WTC11 (cell line): Measurements from ENCODE around the gene SNTB2. TPM values are rescaled to one million over a fixed set of nuclear protein-coding genes. Genes with fewer than 3 reads are reported as not detected.
"Not testable (repeated sequence)": the region's sequence is repeated elsewhere in the genome, so short reads cannot be mapped to it uniquely, and the experiment has no call there.

Experiments used
- ATAC-seq: fragments of 200-7000 bp; cut with Tn5 transposase; 2 replicates; pipeline ENCODE4 v1.10.0; 2021; ENCODE audit warnings: mild to moderate bottlenecking, moderate library complexity
- CTCF ChIA-PET: fragments of 300-600 bp; sonication (Branson Sonifier 250); formaldehyde crosslinking; loops from one replicate; lab custom pipeline; 2021; ENCODE audit warnings: antibody characterized with exemption; lab: Charles Lee
- POLR2A ChIA-PET: fragments of 350-600 bp; sonication (Branson Sonifier 250); formaldehyde crosslinking; loops from one replicate; lab custom pipeline; 2021; ENCODE audit warnings: antibody characterized with exemption; lab: Charles Lee
- DNase-seq: peaks from one replicate; pipeline ENCODE4 v3.0.0; 2021; ENCODE audit warnings: low spot score
- H3K27ac Mint-ChIP-seq: 2 replicates; pipeline ENCODE4 v1.8.0; 2021; ENCODE audit warnings: mixed read lengths
- H3K27me3 Mint-ChIP-seq: 2 replicates; pipeline ENCODE4 v1.8.0; 2021; ENCODE audit warnings: low read depth, mild to moderate bottlenecking, moderate library complexity, mixed read lengths
- H3K36me3 Mint-ChIP-seq: 2 replicates; pipeline ENCODE4 v1.8.0; 2021; ENCODE audit warnings: mixed read lengths
- H3K4me1 Mint-ChIP-seq: 2 replicates; pipeline ENCODE4 v1.8.0; 2022; ENCODE audit warnings: mixed read lengths
- H3K4me3 Mint-ChIP-seq: 2 replicates; pipeline ENCODE4 v1.8.0; 2021; ENCODE audit warnings: mild to moderate bottlenecking, moderate library complexity, mixed read lengths
- H3K9me3 Mint-ChIP-seq: 2 replicates; pipeline ENCODE4 v1.8.0; 2021; ENCODE audit warnings: mixed read lengths
- ELF4 ChIP-seq: sonication (generic); formaldehyde crosslinking; IDR thresholded peaks from 2 replicates; pipeline ENCODE4 v1.8.1; 2022; ENCODE audit warnings: low read depth, mild to moderate bottlenecking, moderate library complexity, missing genetic modification reagents
- EMX1 ChIP-seq: fragments of 250-450 bp; sonication (Bioruptor Pico); IDR thresholded peaks from 2 replicates; pipeline ENCODE4 v1.8.0; 2021; ENCODE audit warnings: mild to moderate bottlenecking
- FOXJ3 ChIP-seq: sonication (generic); formaldehyde crosslinking; IDR thresholded peaks from 2 replicates; pipeline ENCODE4 v1.9.0; 2021; ENCODE audit warnings: missing genetic modification reagents, mild to moderate bottlenecking, borderline replicate concordance
- FOXK1 ChIP-seq: sonication (generic); formaldehyde crosslinking; IDR thresholded peaks from 2 replicates; pipeline ENCODE4 v1.8.0; 2022; ENCODE audit warnings: mild to moderate bottlenecking, moderate library complexity, missing genetic modification reagents
- FOXP1 ChIP-seq: sonication (generic); formaldehyde crosslinking; IDR thresholded peaks from 2 replicates; pipeline ENCODE4 v1.8.0; 2022; ENCODE audit warnings: missing genetic modification reagents, mild to moderate bottlenecking, moderate library complexity, borderline replicate concordance
- GRHL2 ChIP-seq: fragments of 250-450 bp; sonication (Bioruptor Pico); IDR thresholded peaks from 2 replicates; pipeline ENCODE4 v1.8.0; 2022; ENCODE audit warnings: mild to moderate bottlenecking, moderate library complexity; ENCODE audit not compliant: insufficient replicate concordance, severe bottlenecking
- JAZF1 ChIP-seq: fragments of 250-450 bp; sonication (Bioruptor Pico); IDR thresholded peaks from 2 replicates; pipeline ENCODE4 v1.9.0; 2021; ENCODE audit warnings: moderate library complexity, mild to moderate bottlenecking, inconsistent platforms
- JUN ChIP-seq: sonication (generic); formaldehyde crosslinking; IDR thresholded peaks from 2 replicates; pipeline ENCODE4 v1.8.0; 2023; ENCODE audit warnings: mild to moderate bottlenecking, missing genetic modification reagents
- MXD4 ChIP-seq: fragments of 250-450 bp; sonication (Bioruptor Pico); IDR thresholded peaks from 2 replicates; pipeline ENCODE4 v1.8.0; 2021; ENCODE audit warnings: mild to moderate bottlenecking, moderate library complexity, borderline replicate concordance
- NFATC4 ChIP-seq: fragments of 250-450 bp; sonication (Bioruptor Pico); IDR thresholded peaks from 2 replicates; pipeline ENCODE4 v1.9.0; 2021; ENCODE audit warnings: mild to moderate bottlenecking
- NR1H2 ChIP-seq: sonication (generic); formaldehyde crosslinking; IDR thresholded peaks from 2 replicates; pipeline ENCODE4 v1.9.0; 2021; ENCODE audit warnings: mild to moderate bottlenecking, moderate library complexity, missing genetic modification reagents
- NR3C1 ChIP-seq: sonication (generic); formaldehyde crosslinking; conservative IDR thresholded peaks from 2 replicates; pipeline ENCODE4 v1.8.1; 2023; ENCODE audit warnings: low read depth, mild to moderate bottlenecking, missing genetic modification reagents
- RORB ChIP-seq: fragments of 250-450 bp; sonication (Bioruptor Pico); IDR thresholded peaks from 2 replicates; pipeline ENCODE4 v1.9.0; 2021; ENCODE audit warnings: mild to moderate bottlenecking
- SOX15 ChIP-seq: fragments of 250-450 bp; sonication (Bioruptor Pico); IDR thresholded peaks from 2 replicates; pipeline ENCODE4 v1.9.0; 2021; ENCODE audit warnings: mild to moderate bottlenecking
- TCF7 ChIP-seq: sonication (generic); formaldehyde crosslinking; IDR thresholded peaks from 2 replicates; pipeline ENCODE4 v1.8.0; 2022; ENCODE audit warnings: mild to moderate bottlenecking, low read depth, missing genetic modification reagents, moderate library complexity
- TEAD4 ChIP-seq: sonication (generic); formaldehyde crosslinking; IDR thresholded peaks from 2 replicates; pipeline ENCODE4 v1.8.0; 2022; ENCODE audit warnings: mild to moderate bottlenecking, missing genetic modification reagents
- total RNA-seq: library from RNA; stranded (reverse); gene quantifications from 3 replicates; pipeline ENCODE4 v1.2.3, GENCODE V29; 2021
- TF ChIP-seq, protein P1 (sequence below): sonication (generic); formaldehyde crosslinking; IDR thresholded peaks from 2 replicates; pipeline ENCODE4 v1.8.0; 2022; ENCODE audit warnings: mild to moderate bottlenecking, missing genetic modification reagents
- TF ChIP-seq, protein P2 (sequence below): sonication (generic); formaldehyde crosslinking; IDR thresholded peaks from 2 replicates; pipeline ENCODE4 v1.8.0; 2022; ENCODE audit warnings: mild to moderate bottlenecking, missing genetic modification reagents
- TF ChIP-seq, protein P3 (sequence below): sonication (generic); formaldehyde crosslinking; IDR thresholded peaks from 2 replicates; pipeline ENCODE4 v1.8.1; 2023; ENCODE audit warnings: mild to moderate bottlenecking, missing genetic modification reagents, borderline replicate concordance
- TF ChIP-seq, protein P4 (sequence below): sonication (generic); formaldehyde crosslinking; IDR thresholded peaks from 2 replicates; pipeline ENCODE4 v1.8.1; 2023; ENCODE audit warnings: mild to moderate bottlenecking, missing genetic modification reagents

SNTB2 gene
- total RNA-seq, 1 experiment from 2014 or later: 23.7 TPM

DNA sequence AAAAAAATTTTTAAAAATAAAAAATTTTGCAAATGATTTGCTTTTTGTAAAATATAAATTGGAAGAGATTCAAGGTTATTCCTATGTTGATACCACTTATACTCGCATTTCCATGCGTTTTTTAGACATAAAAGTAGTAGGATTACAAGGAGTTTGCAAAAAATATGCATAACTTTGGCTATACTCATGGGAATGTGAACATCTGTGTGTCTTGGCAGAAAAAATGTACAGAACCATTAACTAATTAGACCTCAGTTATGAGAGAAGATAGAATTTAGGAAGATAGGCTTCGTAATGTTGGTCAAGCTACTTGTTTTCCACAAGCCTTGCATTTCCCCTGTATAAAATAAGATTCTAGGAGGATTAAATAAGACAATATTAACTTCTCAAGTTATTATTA is 63.1 kb downstream of the SNTB2 start:
- Mint-ChIP-seq H3K27ac (no peak overlapping the region), H3K4me1 (no peaks in the 10 kb centered on the region), H3K36me3 (peaks cover 18% of the 10 kb centered on the region), H3K4me3 (no peak overlapping the region), H3K27me3 (no peaks in the 10 kb centered on the region), H3K9me3 (no peaks in the 10 kb centered on the region)
- ATAC-seq (no peak), DNase-seq (no peak)
- ChIA-PET POLR2A (no interaction called here), CTCF (no interaction called here)
- TF ChIP-seq NFATC4 (CRISPR knock-in tag): no peak
- TF ChIP-seq, protein P1, sequence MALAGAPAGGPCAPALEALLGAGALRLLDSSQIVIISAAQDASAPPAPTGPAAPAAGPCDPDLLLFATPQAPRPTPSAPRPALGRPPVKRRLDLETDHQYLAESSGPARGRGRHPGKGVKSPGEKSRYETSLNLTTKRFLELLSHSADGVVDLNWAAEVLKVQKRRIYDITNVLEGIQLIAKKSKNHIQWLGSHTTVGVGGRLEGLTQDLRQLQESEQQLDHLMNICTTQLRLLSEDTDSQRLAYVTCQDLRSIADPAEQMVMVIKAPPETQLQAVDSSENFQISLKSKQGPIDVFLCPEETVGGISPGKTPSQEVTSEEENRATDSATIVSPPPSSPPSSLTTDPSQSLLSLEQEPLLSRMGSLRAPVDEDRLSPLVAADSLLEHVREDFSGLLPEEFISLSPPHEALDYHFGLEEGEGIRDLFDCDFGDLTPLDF (CRISPR knock-in tag): no peak
- no peak for TF ChIP-seq EMX1
- TF ChIP-seq GRHL2: no peak
- TF ChIP-seq, protein P2, sequence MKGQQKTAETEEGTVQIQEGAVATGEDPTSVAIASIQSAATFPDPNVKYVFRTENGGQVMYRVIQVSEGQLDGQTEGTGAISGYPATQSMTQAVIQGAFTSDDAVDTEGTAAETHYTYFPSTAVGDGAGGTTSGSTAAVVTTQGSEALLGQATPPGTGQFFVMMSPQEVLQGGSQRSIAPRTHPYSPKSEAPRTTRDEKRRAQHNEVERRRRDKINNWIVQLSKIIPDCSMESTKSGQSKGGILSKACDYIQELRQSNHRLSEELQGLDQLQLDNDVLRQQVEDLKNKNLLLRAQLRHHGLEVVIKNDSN: no peak
- TF ChIP-seq, protein P3, sequence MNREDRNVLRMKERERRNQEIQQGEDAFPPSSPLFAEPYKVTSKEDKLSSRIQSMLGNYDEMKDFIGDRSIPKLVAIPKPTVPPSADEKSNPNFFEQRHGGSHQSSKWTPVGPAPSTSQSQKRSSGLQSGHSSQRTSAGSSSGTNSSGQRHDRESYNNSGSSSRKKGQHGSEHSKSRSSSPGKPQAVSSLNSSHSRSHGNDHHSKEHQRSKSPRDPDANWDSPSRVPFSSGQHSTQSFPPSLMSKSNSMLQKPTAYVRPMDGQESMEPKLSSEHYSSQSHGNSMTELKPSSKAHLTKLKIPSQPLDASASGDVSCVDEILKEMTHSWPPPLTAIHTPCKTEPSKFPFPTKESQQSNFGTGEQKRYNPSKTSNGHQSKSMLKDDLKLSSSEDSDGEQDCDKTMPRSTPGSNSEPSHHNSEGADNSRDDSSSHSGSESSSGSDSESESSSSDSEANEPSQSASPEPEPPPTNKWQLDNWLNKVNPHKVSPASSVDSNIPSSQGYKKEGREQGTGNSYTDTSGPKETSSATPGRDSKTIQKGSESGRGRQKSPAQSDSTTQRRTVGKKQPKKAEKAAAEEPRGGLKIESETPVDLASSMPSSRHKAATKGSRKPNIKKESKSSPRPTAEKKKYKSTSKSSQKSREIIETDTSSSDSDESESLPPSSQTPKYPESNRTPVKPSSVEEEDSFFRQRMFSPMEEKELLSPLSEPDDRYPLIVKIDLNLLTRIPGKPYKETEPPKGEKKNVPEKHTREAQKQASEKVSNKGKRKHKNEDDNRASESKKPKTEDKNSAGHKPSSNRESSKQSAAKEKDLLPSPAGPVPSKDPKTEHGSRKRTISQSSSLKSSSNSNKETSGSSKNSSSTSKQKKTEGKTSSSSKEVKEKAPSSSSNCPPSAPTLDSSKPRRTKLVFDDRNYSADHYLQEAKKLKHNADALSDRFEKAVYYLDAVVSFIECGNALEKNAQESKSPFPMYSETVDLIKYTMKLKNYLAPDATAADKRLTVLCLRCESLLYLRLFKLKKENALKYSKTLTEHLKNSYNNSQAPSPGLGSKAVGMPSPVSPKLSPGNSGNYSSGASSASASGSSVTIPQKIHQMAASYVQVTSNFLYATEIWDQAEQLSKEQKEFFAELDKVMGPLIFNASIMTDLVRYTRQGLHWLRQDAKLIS (CRISPR knock-in tag): no peak
- no peak for TF ChIP-seq NR3C1
- no peak for TF ChIP-seq MXD4 (CRISPR knock-in tag)
- no peak for TF ChIP-seq JUN (CRISPR knock-in tag)
- no peak for TF ChIP-seq TEAD4 (CRISPR knock-in tag)
- no peak for TF ChIP-seq ELF4 (CRISPR knock-in tag)
- TF ChIP-seq RORB (CRISPR knock-in tag): no peak
- no peak for TF ChIP-seq JAZF1 (CRISPR knock-in tag)

DNA sequence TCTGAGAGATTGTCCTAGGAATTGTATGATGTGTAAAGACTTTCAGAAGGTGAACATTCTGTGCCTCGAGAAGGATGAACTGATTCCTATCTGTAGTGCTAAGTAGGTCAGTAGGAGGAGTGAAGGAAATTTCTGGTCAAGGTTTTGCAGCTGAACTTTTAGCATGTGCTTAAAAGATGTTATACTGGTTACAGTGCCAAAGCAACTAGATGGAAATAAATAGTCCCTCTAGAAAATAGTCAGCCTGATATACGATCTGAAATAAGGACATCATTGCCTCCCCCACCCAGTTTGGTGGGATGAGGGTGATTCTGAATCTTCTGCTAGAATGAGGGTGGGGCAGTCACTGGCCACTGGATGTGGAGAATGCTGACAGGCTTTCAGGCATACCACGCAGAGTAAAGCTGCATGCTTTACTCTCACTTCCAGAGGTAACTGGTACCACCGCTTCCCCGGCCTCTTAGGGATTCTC is 66.9 kb downstream of the SNTB2 start:
- Mint-ChIP-seq H3K36me3 (peaks cover 7% of the 10 kb centered on the region), H3K4me1 (no peaks in the 10 kb centered on the region), H3K9me3 (no peaks in the 10 kb centered on the region), H3K27me3 (no peaks in the 10 kb centered on the region), H3K4me3 (no peak overlapping the region), H3K27ac (no peak overlapping the region)
- DNase-seq (no peak), ATAC-seq (no peak)
- CTCF ChIA-PET: interaction anchor here (0.5 kb wide), 1 partner anchor 22 kb away, joined by 3 read pairs; no protein-coding TSS in a partner anchor
- POLR2A ChIA-PET: no interaction called here
- TF ChIP-seq FOXP1 (CRISPR knock-in tag) (no peak), FOXJ3 (no peak), NR1H2 (CRISPR knock-in tag) (no peak), FOXK1 (no peak), TCF7 (CRISPR knock-in tag) (no peak), SOX15 (CRISPR knock-in tag) (no peak), NFATC4 (CRISPR knock-in tag) (no peak)
- TF ChIP-seq, protein P4, sequence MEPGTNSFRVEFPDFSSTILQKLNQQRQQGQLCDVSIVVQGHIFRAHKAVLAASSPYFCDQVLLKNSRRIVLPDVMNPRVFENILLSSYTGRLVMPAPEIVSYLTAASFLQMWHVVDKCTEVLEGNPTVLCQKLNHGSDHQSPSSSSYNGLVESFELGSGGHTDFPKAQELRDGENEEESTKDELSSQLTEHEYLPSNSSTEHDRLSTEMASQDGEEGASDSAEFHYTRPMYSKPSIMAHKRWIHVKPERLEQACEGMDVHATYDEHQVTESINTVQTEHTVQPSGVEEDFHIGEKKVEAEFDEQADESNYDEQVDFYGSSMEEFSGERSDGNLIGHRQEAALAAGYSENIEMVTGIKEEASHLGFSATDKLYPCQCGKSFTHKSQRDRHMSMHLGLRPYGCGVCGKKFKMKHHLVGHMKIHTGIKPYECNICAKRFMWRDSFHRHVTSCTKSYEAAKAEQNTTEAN: no peak

DNA sequence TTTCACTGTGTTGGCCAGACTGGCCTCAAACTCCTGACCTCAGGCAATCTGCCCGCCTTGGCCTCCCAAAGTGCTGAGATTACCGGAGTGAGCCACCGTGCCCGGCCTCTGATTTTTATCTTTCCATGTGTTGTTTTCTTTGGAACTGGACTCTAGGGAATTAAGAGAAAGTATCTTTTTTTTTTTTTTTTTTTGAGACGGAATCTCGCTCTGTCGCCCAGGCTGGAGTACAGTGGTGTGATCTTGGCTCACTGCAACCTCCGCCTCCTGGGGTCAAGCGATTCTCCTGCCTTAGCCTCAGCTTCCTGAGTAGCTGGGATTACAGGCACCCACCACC is 72.4 kb downstream of the SNTB2 start:
- H3K9me3 Mint-ChIP-seq, POLR2A ChIA-PET, H3K27ac Mint-ChIP-seq, ATAC-seq, H3K4me3 Mint-ChIP-seq, H3K4me1 Mint-ChIP-seq, H3K27me3 Mint-ChIP-seq, DNase-seq: not testable (repeated sequence)
- H3K36me3 Mint-ChIP-seq: peaks cover 13% of the 10 kb centered on the region
- CTCF ChIA-PET: interaction anchor here (0.5 to 2.1 kb wide), 6 partner anchors 11 to 330 kb away, joined by 3 to 6 read pairs (median 4); no protein-coding TSS in a partner anchor
